SH-SY5Y (cell line): Measurements from ENCODE around the gene WDR48.

Experiments used
- GATA2 ChIP-seq: IDR thresholded peaks from 2 replicates; pipeline ENCODE4 v1.6.1; 2011; ENCODE audit warnings: mild to moderate bottlenecking, low read depth, low read length
- GATA3 ChIP-seq: IDR thresholded peaks from 2 replicates; pipeline ENCODE4 v1.6.1; 2011; ENCODE audit warnings: low read depth, mild to moderate bottlenecking, low read length, moderate library complexity

GRCh38 chr3:39067286-39067685, 15.5 kb downstream of the WDR48 start:
- TF ChIP-seq GATA3 = no peak
- TF ChIP-seq GATA2 = no peak
